K562 (cell line): ENCODE results near the gene GYS1. TPM values are rescaled to one million over a fixed set of nuclear protein-coding genes. Genes with fewer than 3 reads are reported as not detected.

Source experiments
- ATAC-seq: fragments of 200-7000 bp; cut with Tn5 transposase; 3 replicates; pipeline ENCODE4 v1.9.1; 2020; ENCODE audit warnings: moderate library complexity
- BruUV-seq: library from RNA; stranded (reverse); fragments of 400-500 nt; replicated peaks from 2 replicates; lab custom pipeline; 2021; lab: Mats Ljungman, UMichigan
- CTCF ChIA-PET: fragments of 300-600 bp; formaldehyde crosslinking; extraction: SDS; loops from one replicate; lab custom pipeline; 2021; ENCODE audit warnings: low intra/inter-chr PET ratio; lab: Yijun Ruan, JAX
- POLR2A ChIA-PET: fragments of 300-600, 350-650 bp; sonication (Branson Sonifier 250); formaldehyde crosslinking; extraction: SDS; loops from one replicate; lab custom pipeline; 2021; ENCODE audit warnings: antibody characterized with exemption, inconsistent platforms; lab: Yijun Ruan, JAX
- DNase-seq, 4 experiments: peaks; one replicate each; pipeline versions ENCODE4 v3.0.0 to v3.0.0-alpha.2; 2011 to 2018; ENCODE audit warnings: low spot score in 3 of 4, mixed read lengths in 3 of 4; ENCODE audit errors: extremely low read depth in 1 of 4
- FAIRE-seq: peaks from 2 replicates; lab custom pipeline; 2011; peaks lifted over from hg19 to GRCh38; lab: Jason Lieb, UNC
- H2AFZ ChIP-seq: 2 replicates; pipeline ENCODE4 v1.6.0; 2011; ENCODE audit warnings: low read depth, low read length, control low read depth, inconsistent platforms
- H3K27ac ChIP-seq: fragments of 200-600 bp; 3 replicates; pipeline ENCODE4 v1.8.0; 2011; ENCODE audit warnings: low read depth, mild to moderate bottlenecking, control low read depth, inconsistent platforms, low read length, moderate library complexity, mixed read lengths; ENCODE audit errors: extremely low read depth
- H3K27me3 ChIP-seq, 2 experiments: fragments of 300-600 bp in 1 of 2; 2 replicates in 1 of 2; 3 replicates in 1 of 2; pipeline versions ENCODE4 v1.6.0 to v1.8.0; 2011; ENCODE audit warnings: inconsistent platforms in 2 of 2, low read length in 2 of 2, mild to moderate bottlenecking in 1 of 2, mixed read lengths in 1 of 2, moderate library complexity in 1 of 2; ENCODE audit not compliant: control insufficient read depth in 2 of 2, insufficient read depth in 2 of 2
- H3K36me3 ChIP-seq: fragments of 300-600 bp; 3 replicates; pipeline ENCODE4 v1.8.0; 2011; ENCODE audit warnings: mild to moderate bottlenecking, low read length, inconsistent platforms; ENCODE audit not compliant: control insufficient read depth, insufficient read depth
- H3K4me1 ChIP-seq, 2 experiments: fragments of 200-600 bp in 1 of 2; replicated peaks in 1 of 2; 2 replicates in 1 of 2; 3 replicates in 1 of 2; pipeline versions ENCODE4 v1.5.1 to v1.8.0; 2011; ENCODE audit warnings: inconsistent platforms in 2 of 2, low read length in 2 of 2, mild to moderate bottlenecking in 1 of 2, mixed read lengths in 1 of 2, moderate library complexity in 1 of 2; ENCODE audit not compliant: control insufficient read depth in 2 of 2, insufficient read depth in 2 of 2
- H3K4me2 ChIP-seq: 2 replicates; pipeline ENCODE4 v1.6.1; 2011; ENCODE audit warnings: low read length, control low read depth, inconsistent platforms, mixed read lengths; ENCODE audit not compliant: insufficient read depth
- H3K4me3 ChIP-seq: fragments of 200-600 bp; sonication (generic), shearing (Covaris generic); 2 replicates; pipeline ENCODE4 v1.5.1; 2016; ENCODE audit warnings: control low read depth, inconsistent platforms
- H3K79me2 ChIP-seq: fragments of 200-600 bp; 3 replicates; pipeline ENCODE4 v1.8.0; 2011; ENCODE audit warnings: low read length, inconsistent platforms; ENCODE audit not compliant: control insufficient read depth, insufficient read depth
- H3K9ac ChIP-seq, 2 experiments: 2 replicates each; pipeline versions ENCODE4 v1.6.0 to v1.6.1; 2011; ENCODE audit warnings: low read depth in 2 of 2, low read length in 2 of 2, control low read depth in 1 of 2, inconsistent platforms in 1 of 2, mild to moderate bottlenecking in 1 of 2, mixed read lengths in 1 of 2; ENCODE audit not compliant: insufficient read depth in 1 of 2
- H3K9me1 ChIP-seq: one replicate; pipeline ENCODE4 v1.6.0; 2011; ENCODE audit warnings: inconsistent platforms, mild to moderate bottlenecking, low read length, moderate library complexity; ENCODE audit not compliant: control insufficient read depth, insufficient read depth
- H3K9me3 ChIP-seq: replicated peaks from 2 replicates; pipeline ENCODE4 v1.5.1; 2011; ENCODE audit warnings: low read depth, low read length, inconsistent platforms; ENCODE audit not compliant: control insufficient read depth, insufficient read depth
- H4K20me1 ChIP-seq: replicated peaks from 2 replicates; pipeline ENCODE4 v1.6.1; 2011; ENCODE audit warnings: low read length, inconsistent platforms, mixed read lengths; ENCODE audit not compliant: control insufficient read depth, insufficient read depth
- PKNOX1 ChIP-seq: fragments of 450-650 bp; IDR thresholded peaks from 2 replicates; pipeline ENCODE4 v1.6.1; 2016
- TOE1 ChIP-seq, 2 experiments: fragments of 450-650 bp in 1 of 2; sonication (generic) in 1 of 2; formaldehyde crosslinking in 1 of 2; IDR thresholded peaks; 2 replicates each; pipeline versions ENCODE4 v1.7.1 to v1.8.0; 2016 to 2022; ENCODE audit warnings: borderline replicate concordance in 2 of 2, mild to moderate bottlenecking in 2 of 2, antibody characterized with exemption in 1 of 2, inconsistent platforms in 1 of 2, low read depth in 1 of 2, missing genetic modification reagents in 1 of 2, moderate library complexity in 1 of 2
- WGBS: fragments of 100-300 bp; shearing (Covaris generic); methylation state at CpG from one replicate; pipeline ENCODE4 v1.1.6; 2016; ENCODE audit warnings: low coverage, mixed read lengths; ENCODE audit not compliant: insufficient coverage; ENCODE audit errors: missing lambda C conversion rate; 5-methylcytosine and 5-hydroxymethylcytosine counted together
- in situ Hi-C: fragments of 300-500 bp; cut with MboI; formaldehyde crosslinking; loops from 4 replicates; pipeline ENCODE4 v1.15.0; 2018; ENCODE audit warnings: inconsistent platforms, mixed read lengths
- intact Hi-C: fragments of 100-400 bp; cut with micrococcal nuclease; formaldehyde crosslinking; loops from 2 replicates; pipeline ENCODE4 v1.14.2; 2022
- polyA plus RNA-seq, 8 experiments: library from polyadenylated mRNA; depleted of rRNA in 4 of 8; stranded (reverse) in 5 of 8; unstranded in 3 of 8; fragments of >200 nt; fragmentation: Nextera tagmentation in 2 of 8; fragmentation: Illumina TruSeq in 1 of 8; extraction: Ambion mirVana in 2 of 8; extraction: Trizol in 1 of 8; gene quantifications; 2 replicates each; pipeline versions ENCODE4 v1.2.1 to v1.2.3, GENCODE V29; 2011 to 2014; ENCODE audit warnings: inconsistent platforms in 1 of 8, missing spikeins in 1 of 8
- total RNA-seq, 7 experiments: library from RNA; depleted of rRNA in 6 of 7; stranded (reverse); fragments of >200 nt in 6 of 7; fragmentation: Illumina TruSeq in 2 of 7; extraction: Trizol in 2 of 7; gene quantifications; 2 replicates each; pipeline versions ENCODE4 v1.2.1 to v1.2.3, GENCODE V29; 2011 to 2021; ENCODE audit warnings: low replicate concordance in 1 of 7

The GYS1 gene
- total and polyA plus RNA-seq, 9 of the 15 experiments (the other 6 are each of a cell fraction or from before 2014, with no cell fraction given), result 1.9 to 31.1 (median 15.2) TPM

DNA sequence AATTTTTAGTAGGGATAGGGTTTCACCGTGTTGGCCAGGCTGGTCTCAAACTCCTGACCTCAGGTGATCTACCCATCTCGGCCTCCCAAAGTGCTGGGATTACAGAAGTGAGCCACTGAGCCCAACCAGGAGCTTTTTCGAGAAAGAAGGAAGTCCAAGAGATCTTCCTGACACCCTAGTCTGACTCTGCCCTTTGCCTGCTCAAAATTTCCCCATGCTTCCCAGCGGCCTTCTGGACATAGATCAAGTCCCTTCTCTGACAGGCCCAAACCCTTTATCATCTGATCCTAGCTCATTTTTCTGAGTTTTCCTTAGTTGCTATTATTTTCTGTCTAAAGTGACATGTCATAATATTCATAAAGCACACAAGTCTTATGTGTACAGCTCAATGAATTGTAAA is 40.0 kb downstream of the GYS1 start:
- intact Hi-C loops, result no loop called here
- peaks cover 31 to 38% of the 10 kb centered on the region in 2 experiments; a peak in 4 of 5 replicates for H3K4me1 ChIP-seq
- no peaks in the 10 kb centered on the region for H4K20me1 ChIP-seq
- H3K79me2 ChIP-seq, result peaks cover 15% of the 10 kb centered on the region
- no peak overlapping the region; a peak in 1 of 4 replicates for H3K9ac ChIP-seq
- in situ Hi-C loops, result no loop called here
- BruUV-seq, result no TSS peak
- H3K4me3 ChIP-seq, result no peak overlapping the region
- 0 out of 2 replicates have a peak, but pooled peaks have one; percentile 8 for TF ChIP-seq PKNOX1
- TF ChIP-seq TOE1 (IDR thresholded peaks at IDR 0.05; ENCODE audit: borderline replicate concordance), result no peak
- no peak for TF ChIP-seq TOE1 (CRISPR knock-in tag; IDR thresholded peaks at IDR 0.05; ENCODE audit: borderline replicate concordance, low read depth)
- no peaks in the 10 kb centered on the region; the same call in none of the 2 replicates for H3K9me3 ChIP-seq
- no peak overlapping the region for H3K27ac ChIP-seq
- WGBS, result 64% methylated on average over 4 of the region's 4 CpGs
- no peaks in the 10 kb centered on the region for H3K9me1 ChIP-seq
- peaks cover 16% of the 10 kb centered on the region for H3K36me3 ChIP-seq
- POLR2A ChIA-PET, result interaction anchor here (0.6 to 3.6 kb wide), 6 partner anchors 9 to 79 kb away, joined by 4 to 48 read pairs (median 7); partner anchors contain the start of genes FTL and PPP1R15A
- CTCF ChIA-PET, result no interaction called here
- FAIRE-seq (no peak), ATAC-seq (no peak), DNase-seq (no peak)
- H2AFZ ChIP-seq, result peak overlapping the region; percentile 62; the same call in 1 of the 2 replicates
- H3K4me2 ChIP-seq, result no peak overlapping the region
- H3K27me3 ChIP-seq, result no peaks in the 10 kb centered on the region
